NCI-H146 treated with DMSO at 0.1 percent for 48 hours (cell line): Measurements from ENCODE around the gene MAN2A2.
"Not testable (repeated sequence)": the region's sequence is repeated elsewhere in the genome, so short reads cannot be mapped to it uniquely, and the experiment has no call there.

Experiments
- DNase-seq: peaks from one replicate; lab custom pipeline; 2025; ENCODE audit not compliant: unreplicated experiment; lab: John Stamatoyannopoulos, UW

Gene MAN2A2

GRCh38 chr15:90917569-90917968 is 14.5 kb downstream of the MAN2A2 start:
- DNase-seq = no peak

- no peak for DNase-seq
These were observed 15.1 kb downstream of the MAN2A2 start for GRCh38 chr15:90918034-90918788.

GRCh38 chr15:90918835-90919234 is 15.7 kb downstream of the MAN2A2 start:
- no peak for DNase-seq

GRCh38 chr15:90921887-90922286 is 18.8 kb downstream of the MAN2A2 start:
- no peak for DNase-seq

- not testable (repeated sequence) for DNase-seq
These were observed 19.7 kb downstream of the MAN2A2 start for GRCh38 chr15:90922712-90923322.

- no peak for DNase-seq
These were observed 21.3 kb downstream of the MAN2A2 start for GRCh38 chr15:90924375-90924774.

GRCh38 chr15:90926766-90927165 is 23.7 kb downstream of the MAN2A2 start:
- DNase-seq = not testable (repeated sequence)

- not testable (repeated sequence) for DNase-seq
These were observed 25.0 kb downstream of the MAN2A2 start for GRCh38 chr15:90928106-90928505.

- no peak for DNase-seq
These were observed 26.3 kb downstream of the MAN2A2 start for GRCh38 chr15:90929246-90930019.

- DNase-seq = no peak
These were observed 27.9 kb downstream of the MAN2A2 start for GRCh38 chr15:90930861-90931574.

- DNase-seq = no peak
These were observed 28.4 kb downstream of the MAN2A2 start for GRCh38 chr15:90931575-90931827.

GRCh38 chr15:90931828-90932659 is 28.9 kb downstream of the MAN2A2 start, which contains the start of gene HDDC3:
HDDC3 (minus strand) TSS chr15:90932549; CDS start chr15:90932540, 9 bp downstream.
- peak; percentile 52 for DNase-seq

GRCh38 chr15:90932660-90932991 is 29.5 kb downstream of the MAN2A2 start:
- no peak for DNase-seq

GRCh38 chr15:90933301-90933700 is 30.2 kb downstream of the MAN2A2 start:
- no peak for DNase-seq

- DNase-seq = peak; percentile 75
These were observed 31.3 kb downstream of the MAN2A2 start for GRCh38 chr15:90934256-90934948.

GRCh38 chr15:90934949-90935751 is 32.0 kb downstream of the MAN2A2 start, which contains the start of gene UNC45A:
UNC45A (plus strand) TSS chr15:90935285; CDS start chr15:90935325, 40 bp downstream.
- DNase-seq = peak; percentile 68

GRCh38 chr15:90936823-90937222 is 33.7 kb downstream of the MAN2A2 start:
- DNase-seq = no peak

- no peak for DNase-seq
These were observed 35.2 kb downstream of the MAN2A2 start for GRCh38 chr15:90938261-90938660.

- no peak for DNase-seq
These were observed 36.7 kb downstream of the MAN2A2 start for GRCh38 chr15:90939756-90940155.
